B cell (primary cell): Measurements from ENCODE around the gene SLC12A4. TPM values are rescaled to one million over a fixed set of nuclear protein-coding genes. Genes with fewer than 3 reads are reported as not detected.
A peak's percentile ranks its signal among the peaks of the same experiment; 100 is the strongest.

Experiments used
- ATAC-seq: fragments of 200-7000 bp; cut with Tn5 transposase; one replicate; pipeline ENCODE4 v1.10.0; 2021; ENCODE audit warnings: low read depth, mild to moderate bottlenecking, moderate number of reproducible peaks, moderate library complexity
- CTCF ChIA-PET: fragments of 350-600 bp; sonication (Branson Sonifier 250); formaldehyde crosslinking; loops from one replicate; lab custom pipeline; 2021; ENCODE audit warnings: antibody characterized with exemption, inconsistent platforms; lab: Charles Lee
- POLR2A ChIA-PET: fragments of 350-600 bp; sonication (Branson Sonifier 250); formaldehyde crosslinking; loops from one replicate; lab custom pipeline; 2021; ENCODE audit warnings: antibody characterized with exemption; lab: Charles Lee
- DNase-seq: peaks from one replicate; pipeline ENCODE4 v3.0.0; 2013
- H2AFZ ChIP-seq: 2 replicates; pipeline ENCODE4 v1.6.1; 2012; ENCODE audit warnings: mild to moderate bottlenecking, low read depth, low read length; ENCODE audit not compliant: insufficient read depth, poor library complexity, severe bottlenecking
- H3K27ac ChIP-seq, 2 donors: 1 replicate in 1 of 2; 2 replicates in 1 of 2; pipeline ENCODE4 v1.5.1; 2012 to 2013; ENCODE audit warnings: low read length in 2 of 2, mild to moderate bottlenecking in 2 of 2, moderate library complexity in 1 of 2
- H3K27me3 ChIP-seq, 4 experiments: fragments of 200-600 bp in 1 of 4; sonication (generic) in 1 of 4; replicated peaks in 1 of 4; 1 replicate in 2 of 4; 2 replicates in 2 of 4; pipeline versions ENCODE4 v1.6.1 to v1.7.0; 2013 to 2016; ENCODE audit warnings: low read length in 3 of 4, mild to moderate bottlenecking in 2 of 4, mixed read lengths in 1 of 4, moderate library complexity in 1 of 4; ENCODE audit not compliant: insufficient read depth in 4 of 4, control insufficient read depth in 3 of 4; ENCODE audit errors: control extremely low read depth in 1 of 4
- H3K36me3 ChIP-seq, 2 experiments: replicated peaks in 1 of 2; 1 replicate in 1 of 2; 2 replicates in 1 of 2; pipeline versions ENCODE4 v1.6.1 to v1.7.1; 2013; ENCODE audit warnings: low read length in 1 of 2; ENCODE audit not compliant: insufficient read depth in 2 of 2, control insufficient read depth in 1 of 2; ENCODE audit errors: control extremely low read depth in 1 of 2, extremely low read depth in 1 of 2
- H3K4me1 ChIP-seq, 2 donors: fragments of 200-600 bp in 1 of 2; sonication (generic) in 1 of 2; 1 replicate in 1 of 2; 2 replicates in 1 of 2; pipeline versions ENCODE4 v1.5.1 to v1.6.1; 2013 to 2017; ENCODE audit warnings: low read length in 2 of 2; ENCODE audit not compliant: control insufficient read depth in 2 of 2, insufficient read depth in 2 of 2
- H3K4me2 ChIP-seq: replicated peaks from 2 replicates; pipeline ENCODE3; 2012; ENCODE audit warnings: mild to moderate bottlenecking, low read depth, low read length; ENCODE audit not compliant: poor library complexity, severe bottlenecking
- H3K4me3 ChIP-seq, 5 experiments: fragments of 200-600 bp in 1 of 5; sonication (generic) in 1 of 5; 1 replicate in 3 of 5; 2 replicates in 2 of 5; pipeline versions ENCODE4 v1.5.1 to v1.7.0; 2011 to 2016; ENCODE audit warnings: low read length in 4 of 5, mild to moderate bottlenecking in 4 of 5, low read depth in 2 of 5, control low read depth in 1 of 5, moderate library complexity in 1 of 5; ENCODE audit not compliant: insufficient read depth in 1 of 5; ENCODE audit errors: control extremely low read depth in 1 of 5, extremely low read depth in 1 of 5
- H3K79me2 ChIP-seq: fragments of 200-600 bp; sonication (generic); one replicate; pipeline ENCODE4 v1.6.0; 2016; ENCODE audit warnings: low read length; ENCODE audit not compliant: control insufficient read depth, insufficient read depth
- H3K9ac ChIP-seq: fragments of 200-600 bp; sonication (generic); 2 replicates; pipeline ENCODE4 v1.6.1; 2017; ENCODE audit warnings: mild to moderate bottlenecking, low read length, moderate library complexity
- H3K9me3 ChIP-seq, 3 donors: one replicate each; pipeline versions ENCODE4 v1.6.1 to v1.7.1; 2013; ENCODE audit warnings: low read length in 2 of 3; ENCODE audit not compliant: control insufficient read depth in 2 of 3, insufficient read depth in 1 of 3; ENCODE audit errors: control extremely low read depth in 1 of 3
- H4K20me1 ChIP-seq: 2 replicates; pipeline ENCODE4 v1.6.0; 2012; ENCODE audit warnings: mild to moderate bottlenecking, low read length; ENCODE audit not compliant: insufficient read depth, control insufficient read depth, poor library complexity, severe bottlenecking
- H3K27ac Mint-ChIP-seq: one replicate; pipeline ENCODE4 v1.8.0; 2021; ENCODE audit warnings: mixed read lengths
- H3K27me3 Mint-ChIP-seq: one replicate; pipeline ENCODE4 v1.8.0; 2021; ENCODE audit warnings: mixed read lengths
- H3K4me1 Mint-ChIP-seq: one replicate; pipeline ENCODE4 v1.8.0; 2021; ENCODE audit warnings: mixed read lengths
- H3K4me3 Mint-ChIP-seq: one replicate; pipeline ENCODE4 v1.8.0; 2021; ENCODE audit warnings: mixed read lengths
- H3K9me3 Mint-ChIP-seq: one replicate; pipeline ENCODE4 v1.8.0; 2022; ENCODE audit warnings: mixed read lengths; ENCODE audit not compliant: insufficient read depth
- CTCF ChIP-seq: fragments of 200-600 bp; IDR thresholded peaks from one replicate; pipeline ENCODE4 v1.8.0; 2022; ENCODE audit warnings: antibody characterized with exemption, mild to moderate bottlenecking
- EZH2 ChIP-seq: IDR thresholded peaks from 2 replicates; pipeline ENCODE4 v1.6.1; 2012; ENCODE audit warnings: borderline replicate concordance, low read depth, mild to moderate bottlenecking, moderate library complexity, low read length; ENCODE audit not compliant: insufficient read depth, poor library complexity, severe bottlenecking
- WGBS: methylation state at CpG from one replicate; pipeline ENCODE4 v1.1.5; 2013; ENCODE audit warnings: missing lambda C conversion rate; ENCODE audit not compliant: insufficient coverage; 5-methylcytosine and 5-hydroxymethylcytosine counted together
- intact Hi-C: fragments of 100-400 bp; cut with micrococcal nuclease; formaldehyde crosslinking; loops from one replicate; pipeline ENCODE4 v1.10.0; 2022
- polyA plus RNA-seq: library from polyadenylated mRNA; depleted of rRNA; stranded (reverse); fragments of >200 nt; gene quantifications from 2 replicates; pipeline ENCODE4 v1.2.3, GENCODE V29; 2012
- total RNA-seq, 2 donors: library from RNA; stranded (reverse); fragments of 120-200 nt in 1 of 2; gene quantifications; 1 replicate in 1 of 2; 2 replicates in 1 of 2; pipeline versions ENCODE4 v1.2.3 to v1.2.4, GENCODE V29; 2013 to 2022

Gene SLC12A4
- total and polyA plus RNA-seq, 2 donors (not counting 1 experiment from before 2014, with no cell fraction given), result 20.2 to 42.2 TPM

DNA sequence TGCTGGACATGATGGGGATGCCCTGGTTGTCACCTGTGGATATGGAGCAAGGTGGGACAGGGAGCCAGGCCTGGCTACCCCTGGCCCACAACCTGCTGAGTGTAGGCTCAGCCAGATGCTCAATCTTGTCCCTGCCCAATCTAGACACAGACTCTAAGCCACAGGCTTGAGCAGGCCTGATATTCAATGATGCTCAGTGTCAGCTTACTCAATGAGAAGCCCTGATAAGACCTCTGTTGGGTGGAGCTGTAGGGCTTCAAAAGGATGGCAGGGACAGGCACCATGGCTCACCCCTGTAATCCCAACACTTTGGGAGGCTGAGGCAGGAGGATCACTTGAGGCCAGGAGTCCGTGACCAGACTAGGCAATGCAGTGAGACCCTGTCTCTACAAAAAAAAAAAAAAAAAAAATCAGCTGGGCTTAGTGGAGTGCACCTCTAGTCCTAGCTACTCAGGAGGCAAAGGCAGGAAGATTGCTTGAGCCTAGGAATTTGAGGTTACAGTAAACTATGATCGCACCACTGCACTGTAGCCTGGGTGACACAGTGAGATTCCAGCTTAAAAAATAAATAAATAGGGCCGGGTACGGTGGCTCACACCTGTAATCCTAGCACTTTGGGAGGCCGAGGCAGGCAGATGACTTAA, 27.9 kb downstream of the SLC12A4 start:
- Histone ChIP-seq H3K9ac (no peak overlapping the region), H3K9me3 (no peaks in the 10 kb centered on the region), H3K27ac (no peak overlapping the region), H3K36me3 (peaks cover 0 to 3% of the 10 kb centered on the region in 2 experiments), H4K20me1 (peaks cover 17% of the 10 kb centered on the region), H3K4me3 (no peak overlapping the region), H3K4me1 (peaks cover 18 to 40% of the 10 kb centered on the region in 2 donors), H2AFZ (no peak overlapping the region), H3K79me2 (peaks cover 68% of the 10 kb centered on the region), H3K27me3 (no peaks in the 10 kb centered on the region), H3K4me2 (peak overlapping the region; percentile 32)
- peaks cover 26% of the 10 kb centered on the region for H3K4me1 Mint-ChIP-seq
- no peak for TF ChIP-seq EZH2
- TF ChIP-seq CTCF, result no peak
- ATAC-seq (no peak), DNase-seq (no peak)
- H3K27ac Mint-ChIP-seq, result peak overlapping the region; percentile 74
- H3K27me3 Mint-ChIP-seq, result no peaks in the 10 kb centered on the region
- WGBS, result 96% methylated on average over 3 of the region's 5 CpGs
- ChIA-PET POLR2A (interaction anchor here (0.6 to 1.4 kb wide), 2 partner anchors 23 to 65 kb away, joined by 4 read pairs; no protein-coding TSS in a partner anchor), CTCF (interaction anchor here (0.7 to 2.9 kb wide), 10 partner anchors 9 to 309 kb away, joined by 3 to 11 read pairs (median 5); no protein-coding TSS in a partner anchor)
- intact Hi-C loops, result no loop called here
- no peaks in the 10 kb centered on the region for H3K9me3 Mint-ChIP-seq
- H3K4me3 Mint-ChIP-seq, result no peak overlapping the region
